Spinal cord (tissue), 4 donors: Measurements from ENCODE around the gene BECN2. TPM values are rescaled to one million over a fixed set of nuclear protein-coding genes. Genes with fewer than 3 reads are reported as not detected.

Source experiments
- polyA plus RNA-seq, 2 donors: library from polyadenylated mRNA; unstranded; fragments of 120-200 nt; gene quantifications; one replicate each; pipeline ENCODE4 v1.2.1, GENCODE V29; 2013; ENCODE audit not compliant: insufficient read length in 2 of 2
- total RNA-seq, 2 donors: library from RNA; depleted of rRNA in 1 of 2; stranded (reverse); fragments of 120-200 nt in 1 of 2; fragments of >200 nt in 1 of 2; gene quantifications; one replicate each; pipeline versions ENCODE4 v1.2.3 to v1.2.4, GENCODE V29; 2013 to 2014

Gene BECN2
- total and polyA plus RNA-seq, 4 donors = not detected

Other genes with a start within 250 kb of the BECN2 start
- gene EXO1, start 109.6 kb upstream of the BECN2 start, total RNA-seq = 1 to 10 TPM; 3.7 to 7.8 TPM
- gene EXO1, start 109.6 kb upstream of the BECN2 start, polyA plus RNA-seq = 1 to 10 TPM; 4.2 to 5.4 TPM
- gene MAP1LC3C, start 41.3 kb downstream of the BECN2 start, total RNA-seq = 1 to 10 TPM; 1.9 to 3.7 TPM
- 1 to 10 TPM; 1.1 to 1.2 TPM for gene MAP1LC3C, start 41.3 kb downstream of the BECN2 start, polyA plus RNA-seq